GM12878 (cell line): ENCODE measurements around the gene C7orf33. TPM values are rescaled to one million over a fixed set of nuclear protein-coding genes. Genes with fewer than 3 reads are reported as not detected.

Experiments used
- ATAC-seq: fragments of 200-7000 bp; cut with Tn5 transposase; 3 replicates; pipeline ENCODE4 v1.9.1; 2020; ENCODE audit warnings: mild to moderate bottlenecking, moderate library complexity
- BruUV-seq: library from RNA; stranded (reverse); fragments of 400-500 nt; replicated peaks from 2 replicates; lab custom pipeline; 2021; lab: Mats Ljungman, UMichigan
- CTCF ChIA-PET: fragments of 300-600 bp; sonication (Branson Sonifier 250); formaldehyde crosslinking; extraction: SDS; loops from one replicate; lab custom pipeline; 2021; ENCODE audit warnings: inconsistent platforms; lab: Yijun Ruan, JAX
- POLR2A ChIA-PET: fragments of 350-600 bp; formaldehyde crosslinking; extraction: SDS; loops from one replicate; lab custom pipeline; 2021; ENCODE audit warnings: inconsistent platforms; lab: Charles Lee
- RAD21 ChIA-PET: fragments of 300-600 bp; sonication (Branson Sonifier 250); formaldehyde crosslinking; loops from one replicate; lab custom pipeline; 2023; ENCODE audit warnings: antibody characterized with exemption; ENCODE audit not compliant: unreplicated experiment; lab: Charles Lee
- SMC1A ChIA-PET: fragments of 300-600 bp; sonication (Branson Sonifier 250); formaldehyde crosslinking; loops from one replicate; lab custom pipeline; 2023; ENCODE audit not compliant: unreplicated experiment, uncharacterized antibody; lab: Charles Lee
- DNase-seq: peaks from one replicate; pipeline ENCODE4 v3.0.0-alpha.2; 2011; ENCODE audit warnings: low read depth, low spot score
- FAIRE-seq: peaks from 3 replicates; lab custom pipeline; 2011; peaks lifted over from hg19 to GRCh38; lab: Jason Lieb, UNC
- H2AFZ ChIP-seq: 2 replicates; pipeline ENCODE4 v1.6.0; 2011; ENCODE audit warnings: low read depth, low read length, control low read depth; ENCODE audit not compliant: control insufficient read depth
- H3K27ac ChIP-seq: 2 replicates; pipeline ENCODE4 v1.5.1; 2011; ENCODE audit warnings: control low read depth; ENCODE audit not compliant: control insufficient read depth, insufficient read depth
- H3K27me3 ChIP-seq, 2 experiments: replicated peaks in 1 of 2; 2 replicates each; pipeline versions ENCODE4 v1.6.0 to v1.6.1; 2011; ENCODE audit warnings: low read length in 1 of 2; ENCODE audit not compliant: control insufficient read depth in 2 of 2, insufficient read depth in 2 of 2
- H3K36me3 ChIP-seq, 2 experiments: 2 replicates each; pipeline ENCODE4 v1.5.1; 2011; ENCODE audit warnings: low read length in 1 of 2; ENCODE audit not compliant: control insufficient read depth in 2 of 2, insufficient read depth in 2 of 2
- H3K4me1 ChIP-seq: 2 replicates; pipeline ENCODE4 v1.6.1; 2011; ENCODE audit warnings: mild to moderate bottlenecking, low read length, moderate library complexity, mixed read lengths; ENCODE audit not compliant: control insufficient read depth, insufficient read depth
- H3K4me2 ChIP-seq: 2 replicates; pipeline ENCODE4 v1.6.0; 2011; ENCODE audit warnings: control low read depth; ENCODE audit not compliant: control insufficient read depth, insufficient read depth
- H3K4me3 ChIP-seq: fragments of 200-600 bp; sonication (generic); 2 replicates; pipeline ENCODE4 v1.5.1; 2016
- H3K79me2 ChIP-seq: 2 replicates; pipeline ENCODE4 v1.6.0; 2011; ENCODE audit warnings: low read length; ENCODE audit not compliant: control insufficient read depth, insufficient read depth
- H3K9ac ChIP-seq: 2 replicates; pipeline ENCODE4 v1.8.0; 2011; ENCODE audit warnings: low read length, control low read depth, mixed read lengths; ENCODE audit not compliant: control insufficient read depth, insufficient read depth
- H3K9me3 ChIP-seq: replicated peaks from 3 replicates; pipeline ENCODE4 v1.5.1; 2011; ENCODE audit warnings: mild to moderate bottlenecking, low read length; ENCODE audit not compliant: control insufficient read depth, insufficient read depth
- H4K20me1 ChIP-seq: 2 replicates; pipeline ENCODE4 v1.6.0; 2011; ENCODE audit not compliant: control insufficient read depth, insufficient read depth
- ATF3 ChIP-seq: IDR thresholded peaks from 2 replicates; pipeline ENCODE4 v1.6.1; 2011; ENCODE audit warnings: low read depth, mild to moderate bottlenecking, low read length, moderate library complexity, borderline replicate concordance; ENCODE audit errors: extremely low read depth
- BRCA1 ChIP-seq: IDR thresholded peaks from 2 replicates; pipeline ENCODE4 v1.6.1; 2011; ENCODE audit warnings: low read depth, low read length, improper control_type of control experiment
- CBX3 ChIP-seq: fragments of 200-600 bp; sonication (generic); IDR thresholded peaks from 2 replicates; pipeline ENCODE4 v1.6.1; 2016; ENCODE audit warnings: low read depth, borderline replicate concordance
- E2F4 ChIP-seq: IDR thresholded peaks from 2 replicates; pipeline ENCODE4 v1.6.1; 2012; ENCODE audit warnings: low read depth, low read length, improper control_type of control experiment
- GABPA ChIP-seq: IDR thresholded peaks from 2 replicates; pipeline ENCODE4 v1.6.1; 2014; ENCODE audit warnings: antibody characterized with exemption, low read depth, mild to moderate bottlenecking, inconsistent platforms
- NKRF ChIP-seq: fragments of 450-650 bp; conservative IDR thresholded peaks from 2 replicates; pipeline ENCODE4 v1.6.1; 2017; ENCODE audit warnings: mild to moderate bottlenecking, moderate library complexity
- POU2F2 ChIP-seq: IDR thresholded peaks from 3 replicates; pipeline ENCODE4 v1.6.1; 2011; ENCODE audit warnings: low read depth, mild to moderate bottlenecking, low read length, borderline replicate concordance
- RAD21 ChIP-seq: IDR thresholded peaks from 2 replicates; pipeline ENCODE4 v1.6.1; 2011; ENCODE audit warnings: mild to moderate bottlenecking, low read depth, low read length, moderate library complexity; ENCODE audit not compliant: insufficient read depth
- RELA ChIP-seq: fragments of 450-650 bp; IDR thresholded peaks from 2 replicates; pipeline ENCODE4 v1.8.0; 2014; ENCODE audit warnings: borderline replicate concordance; ENCODE audit not compliant: partially characterized antibody
- USF1 ChIP-seq: IDR thresholded peaks from 2 replicates; pipeline ENCODE4 v1.6.1; 2011; ENCODE audit warnings: borderline replicate concordance, low read depth, mild to moderate bottlenecking, moderate library complexity, mixed read lengths, low read length; ENCODE audit not compliant: insufficient read depth; ENCODE audit errors: extremely low read length
- ZNF24 ChIP-seq: fragments of 450-650 bp; IDR thresholded peaks from 2 replicates; pipeline ENCODE4 v1.6.1; 2017; ENCODE audit warnings: antibody characterized with exemption, mild to moderate bottlenecking
- WGBS: methylation state at CpG from one replicate; pipeline ENCODE4 v1.1.6; 2016; ENCODE audit warnings: low lambda C conversion rate; ENCODE audit not compliant: insufficient replicate concordance, insufficient coverage; ENCODE audit errors: missing lambda C conversion rate; 5-methylcytosine and 5-hydroxymethylcytosine counted together
- in situ Hi-C: fragments of 300-500 bp; cut with MboI; formaldehyde crosslinking; loops from 9 replicates; pipeline ENCODE4 v1.14.3; 2018; ENCODE audit warnings: mixed read lengths
- intact Hi-C: fragments of 100-400 bp; cut with micrococcal nuclease; formaldehyde crosslinking; loops from one replicate; pipeline ENCODE4 v1.14.2; 2022; ENCODE audit not compliant: unreplicated experiment
- polyA plus RNA-seq, 11 experiments: library from polyadenylated mRNA; depleted of rRNA in 4 of 11; unstranded in 6 of 11; stranded (reverse) in 5 of 11; fragments of >200 nt; fragmentation: Nextera tagmentation in 4 of 11; fragmentation: Illumina TruSeq in 1 of 11; extraction: Ambion mirVana in 4 of 11; extraction: Trizol in 1 of 11; gene quantifications; 1 replicate in 1 of 11; 2 replicates in 10 of 11; pipeline versions ENCODE4 v1.2.1 to v1.2.3, GENCODE V29; 2011 to 2016; ENCODE audit warnings: inconsistent platforms in 2 of 11, missing spikeins in 2 of 11, low read depth in 1 of 11
- total RNA-seq, 4 experiments: library from RNA; depleted of rRNA in 3 of 4; stranded (reverse); fragments of >200 nt in 3 of 4; fragmentation: Illumina TruSeq in 1 of 4; extraction: Trizol in 1 of 4; gene quantifications; 2 replicates each; pipeline versions ENCODE4 v1.2.1 to v1.2.3, GENCODE V29; 2013 to 2021

The C7orf33 gene
- total and polyA plus RNA-seq, 10 of the 15 experiments (the other 5 are each of a cell fraction or from before 2014, with no cell fraction given) = not detected

GRCh38 chr7:148579366-148579765, 11.2 kb upstream of the C7orf33 start:
- intact Hi-C loops (loop anchor here (5.0 kb wide), 1 partner anchor 123 kb away; no protein-coding TSS in a partner anchor), in situ Hi-C loops (loop anchor here (5.0 kb wide), 1 partner anchor 383 kb away; no protein-coding TSS in a partner anchor)
- DNase-seq (no peak), ATAC-seq (no peak), FAIRE-seq (peak; percentile 7)
- WGBS = 41% methylated on average over 4 of the region's 4 CpGs
- no peak overlapping the region for H3K4me2 ChIP-seq
- no peak overlapping the region for H3K27ac ChIP-seq
- no peak for TF ChIP-seq POU2F2
- ChIA-PET RAD21 (no interaction called here), SMC1A (interaction anchor here (1.3 kb wide), 1 partner anchor 384 kb away, joined by 3 read pairs; no protein-coding TSS in a partner anchor), CTCF (interaction anchor here (5.5 kb wide), 1 partner anchor 384 kb away, joined by 57 read pairs; no protein-coding TSS in a partner anchor), POLR2A (no interaction called here)
- H3K4me3 ChIP-seq = no peak overlapping the region
- BruUV-seq = no TSS peak
- H2AFZ ChIP-seq = no peak overlapping the region
- H3K27me3 ChIP-seq = no peaks in the 10 kb centered on the region; a peak in 1 of 4 replicates
- peaks cover 4% of the 10 kb centered on the region; the same call in 1 of the 2 replicates for H3K4me1 ChIP-seq
- no peaks in the 10 kb centered on the region for H3K79me2 ChIP-seq
- no peaks in the 10 kb centered on the region for H3K36me3 ChIP-seq
- H3K9me3 ChIP-seq = no peaks in the 10 kb centered on the region; the same call in 2 of the 3 replicates
- H3K9ac ChIP-seq = no peak overlapping the region
- no peaks in the 10 kb centered on the region for H4K20me1 ChIP-seq

- ATAC-seq (no peak), DNase-seq (no peak), FAIRE-seq (no peak)
- in situ Hi-C loops = no loop called here
- Histone ChIP-seq H3K27me3 (no peaks in the 10 kb centered on the region; a peak in 1 of 4 replicates), H3K9ac (no peak overlapping the region), H3K9me3 (peaks cover 2% of the 10 kb centered on the region; the same call in 1 of the 3 replicates), H3K27ac (no peak overlapping the region), H2AFZ (no peak overlapping the region), H4K20me1 (no peaks in the 10 kb centered on the region), H3K4me1 (peaks cover 9% of the 10 kb centered on the region), H3K79me2 (no peaks in the 10 kb centered on the region), H3K36me3 (no peaks in the 10 kb centered on the region), H3K4me3 (no peak overlapping the region), H3K4me2 (no peak overlapping the region)
- no TSS peak for BruUV-seq
- ChIA-PET CTCF (interaction anchor here (0.6 kb wide), 1 partner anchor 397 kb away, joined by 3 read pairs; no protein-coding TSS in a partner anchor), SMC1A (no interaction called here), POLR2A (no interaction called here), RAD21 (no interaction called here)
- intact Hi-C loops = loop anchor here (5.0 kb wide), 1 partner anchor 73 kb away; no protein-coding TSS in a partner anchor
- 47% methylated on average over 6 of the region's 6 CpGs for WGBS
- TF ChIP-seq RELA = no peak
- TF ChIP-seq BRCA1 = no peak
- TF ChIP-seq E2F4 = no peak
- no peak for TF ChIP-seq CBX3
- no peak for TF ChIP-seq USF1
- TF ChIP-seq ATF3 = no peak
- TF ChIP-seq ZNF24 = no peak
- TF ChIP-seq GABPA = no peak
- no peak for TF ChIP-seq NKRF
- TF ChIP-seq RAD21 = no peak
Measured at GRCh38 chr7:148580446-148580845, 10.1 kb upstream of the C7orf33 start.
